Urinary bladder (tissue), 4 donors: ENCODE measurements around the gene MPO. TPM values are rescaled to one million over a fixed set of nuclear protein-coding genes. Genes with fewer than 3 reads are reported as not detected.

Experiments used
- DNase-seq: peaks from one replicate; pipeline ENCODE4 v3.0.0-alpha.2; 2015; ENCODE audit errors: extremely low spot score
- H3K27ac ChIP-seq: one replicate; pipeline ENCODE4 v1.5.1; 2013; ENCODE audit warnings: low read depth, mild to moderate bottlenecking, moderate library complexity
- H3K36me3 ChIP-seq: one replicate; pipeline ENCODE4 v1.6.1; 2013; ENCODE audit warnings: mild to moderate bottlenecking, moderate library complexity; ENCODE audit not compliant: insufficient read depth
- H3K4me1 ChIP-seq: one replicate; pipeline ENCODE4 v1.6.1; 2013; ENCODE audit warnings: mild to moderate bottlenecking, moderate library complexity; ENCODE audit not compliant: insufficient read depth
- H3K4me3 ChIP-seq: one replicate; pipeline ENCODE4 v1.5.1; 2013; ENCODE audit warnings: low read depth, low read length
- WGBS: extraction: QIAGEN DNeasy Blood & Tissue Kit; methylation state at CpG from one replicate; pipeline ENCODE4 v1.1.7; 2013; 5-methylcytosine and 5-hydroxymethylcytosine counted together
- polyA plus RNA-seq: library from polyadenylated mRNA; stranded (reverse); fragments of 200-250 nt; gene quantifications from one replicate; pipeline ENCODE4 v1.2.3, GENCODE V29; 2013
- total RNA-seq: library from RNA; depleted of rRNA; stranded (reverse); fragments of >200 nt; gene quantifications from one replicate; pipeline ENCODE4 v1.2.3, GENCODE V29; 2014
- donor health status: healthy with polysubstance abuse.
- donor health status: healthy.

MPO gene
- total and polyA plus RNA-seq, 2 donors, result 0.30 to 1.0 TPM

- 50% methylated on average over 10 of the region's 10 CpGs for WGBS
- Histone ChIP-seq H3K4me1 (no peaks in the 10 kb centered on the region), H3K4me3 (no peak overlapping the region), H3K27ac (no peak overlapping the region), H3K36me3 (no peaks in the 10 kb centered on the region)
- DNase-seq, result no peak
These were observed 35.2 kb downstream of the MPO start for GRCh38 chr17:58245428-58246103.

DNA sequence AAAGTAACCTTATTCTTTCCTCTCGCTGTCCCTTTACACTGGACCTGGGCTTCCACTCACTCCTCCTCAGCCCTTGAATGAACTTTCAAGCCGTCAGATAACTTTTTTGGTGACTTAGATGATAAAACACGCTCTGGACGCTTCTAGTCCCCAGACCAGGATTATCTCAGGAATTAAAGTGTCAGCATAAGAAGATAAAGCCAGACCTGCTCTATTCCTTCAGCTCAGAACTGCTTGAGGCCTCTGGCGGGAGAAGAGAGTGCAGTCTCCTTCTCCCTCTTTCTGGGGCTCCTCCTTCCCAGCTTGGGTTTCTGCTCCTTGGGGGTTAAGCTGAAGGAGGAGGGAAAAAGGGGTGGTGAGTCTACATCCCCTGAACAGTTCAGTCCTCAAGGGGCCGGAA lies 35.8 kb downstream of the MPO start:
- Histone ChIP-seq H3K4me3 (no peak overlapping the region), H3K4me1 (no peaks in the 10 kb centered on the region), H3K36me3 (no peaks in the 10 kb centered on the region), H3K27ac (no peak overlapping the region)
- DNase-seq, result no peak
- WGBS, result 36% methylated on average over 6 of the region's 6 CpGs

DNA sequence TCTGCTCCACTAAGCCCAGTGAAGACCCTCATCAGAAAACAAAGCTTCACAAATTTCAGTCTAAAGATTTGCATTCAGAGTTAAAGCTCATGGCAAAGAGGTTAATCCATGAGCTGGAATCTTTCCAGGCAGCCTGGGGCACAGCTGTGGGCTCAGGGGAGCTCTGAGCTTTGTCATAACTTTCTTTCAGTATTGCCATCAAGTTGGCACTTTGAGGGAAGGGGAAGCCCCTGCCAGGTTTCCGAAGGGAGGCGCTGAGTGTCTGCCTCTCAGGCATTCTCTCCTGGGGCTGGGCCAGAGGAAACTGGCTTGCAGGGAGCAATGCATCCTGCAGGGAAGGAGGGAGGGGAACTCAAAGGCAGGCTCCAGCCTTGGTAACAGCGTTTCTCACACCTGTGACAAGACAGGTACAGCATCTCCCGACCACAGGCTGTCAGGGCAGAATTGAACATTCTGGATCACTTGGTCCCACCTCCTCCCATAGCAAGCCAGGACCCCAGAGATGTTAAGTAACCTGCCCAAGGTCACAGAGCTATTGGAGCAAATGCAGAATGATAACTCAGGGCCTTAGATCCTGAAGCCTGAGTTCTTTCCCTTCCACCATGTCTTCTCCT lies 38.5 kb downstream of the MPO start:
- no peak for DNase-seq
- no peak overlapping the region for H3K4me3 ChIP-seq
- H3K36me3 ChIP-seq, result no peaks in the 10 kb centered on the region
- WGBS, result 4% methylated on average over 4 of the region's 4 CpGs
- H3K4me1 ChIP-seq, result no peaks in the 10 kb centered on the region
- H3K27ac ChIP-seq, result no peak overlapping the region

GRCh38 chr17:58239987-58240386 lies 40.7 kb downstream of the MPO start:
- no peak for DNase-seq
- no peaks in the 10 kb centered on the region for H3K36me3 ChIP-seq
- no peak overlapping the region for H3K4me3 ChIP-seq
- 70% methylated on average over 1 of the region's 1 CpG for WGBS
- no peaks in the 10 kb centered on the region for H3K4me1 ChIP-seq
- H3K27ac ChIP-seq, result no peak overlapping the region

DNA sequence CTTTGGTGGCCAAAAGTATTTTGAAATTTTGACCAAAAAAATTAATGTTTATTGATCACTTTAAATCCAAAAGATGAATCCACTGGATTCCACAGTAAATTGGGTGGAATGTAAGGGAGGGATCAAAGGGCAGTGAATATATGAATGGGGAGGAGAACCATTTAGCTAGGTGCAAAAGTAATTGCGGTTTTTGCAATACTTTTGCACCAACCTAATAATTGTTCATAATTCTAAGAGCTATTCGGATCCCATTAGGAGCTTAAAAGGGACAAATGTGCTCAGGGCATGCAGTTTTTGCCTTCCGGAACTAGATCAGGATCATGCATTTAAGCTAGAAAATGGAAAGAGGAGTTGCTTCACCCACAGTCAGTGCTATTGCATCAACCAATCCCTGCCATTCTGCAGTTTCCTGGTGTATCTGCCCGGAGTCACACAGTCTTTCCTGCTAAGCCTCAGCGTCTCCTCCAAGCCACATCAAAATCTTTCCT lies 42.5 kb downstream of the MPO start, which contains the start of gene LPO:
Gene LPO, plus strand, starts transcription at position 438 of the 488 bp plus-strand sequence. CDS start 4,396 bp downstream, outside the sequence.
- DNase-seq, result no peak
- no peaks in the 10 kb centered on the region for H3K4me1 ChIP-seq
- H3K4me3 ChIP-seq, result no peak within 1 kb of the TSS
- H3K36me3 ChIP-seq, result no peaks in the 10 kb centered on the region
- 65% methylated on average over 5 of the region's 5 CpGs for WGBS
- H3K27ac ChIP-seq, result no peak within 1 kb of the TSS

- no peak overlapping the region for H3K27ac ChIP-seq
- no peak overlapping the region for H3K4me3 ChIP-seq
- no peaks in the 10 kb centered on the region for H3K36me3 ChIP-seq
- no peak for DNase-seq
- 66% methylated on average over 2 of the region's 2 CpGs for WGBS
- H3K4me1 ChIP-seq, result no peaks in the 10 kb centered on the region
These were observed 44.3 kb downstream of the MPO start for GRCh38 chr17:58236394-58236793.

DNA sequence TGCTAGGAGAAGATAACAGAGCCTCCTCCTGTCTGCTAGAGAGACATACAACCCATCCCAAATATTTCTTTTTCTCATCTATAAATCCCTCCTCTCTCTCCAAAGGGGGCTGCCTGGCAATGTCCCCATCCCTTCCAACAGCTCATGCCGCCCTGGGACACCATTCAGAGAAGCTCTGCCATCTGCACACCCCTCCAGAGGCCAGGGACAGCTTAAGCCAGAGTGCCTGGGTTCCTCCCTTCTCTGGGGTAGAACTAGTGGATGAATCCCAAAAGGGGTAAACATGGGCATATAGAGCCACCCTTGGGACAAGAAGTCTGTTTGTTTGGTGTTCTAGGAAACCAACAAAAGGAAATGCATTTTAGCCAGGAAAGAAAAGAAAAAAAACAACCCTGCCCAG lies 44.9 kb downstream of the MPO start:
- Histone ChIP-seq H3K4me3 (no peak overlapping the region), H3K36me3 (no peaks in the 10 kb centered on the region), H3K4me1 (no peaks in the 10 kb centered on the region), H3K27ac (no peak overlapping the region)
- DNase-seq, result no peak
- WGBS, result 70% methylated on average over 1 of the region's 1 CpG

DNA sequence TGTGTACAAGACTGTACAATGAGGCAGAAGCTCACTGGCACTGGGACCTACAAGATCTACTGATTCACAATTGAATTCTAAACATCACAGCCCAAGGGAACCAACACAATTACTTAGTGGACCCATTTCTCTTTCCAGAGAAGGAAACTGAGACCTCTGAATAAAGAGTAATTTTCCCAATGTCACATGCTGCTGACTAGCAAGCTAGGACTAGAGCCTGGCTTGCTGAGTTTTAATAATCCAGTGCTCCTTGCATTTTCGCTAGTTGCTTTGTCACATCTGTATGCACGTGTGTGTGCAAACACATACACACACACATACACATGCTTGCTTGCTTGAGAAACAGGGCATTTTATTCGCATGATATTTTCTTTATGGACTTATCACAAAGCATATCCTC lies 46.2 kb downstream of the MPO start:
- no peaks in the 10 kb centered on the region for H3K4me1 ChIP-seq
- WGBS, result 74% methylated on average over 3 of the region's 3 CpGs
- no peak overlapping the region for H3K4me3 ChIP-seq
- no peak for DNase-seq
- no peak overlapping the region for H3K27ac ChIP-seq
- no peaks in the 10 kb centered on the region for H3K36me3 ChIP-seq

- no peak overlapping the region for H3K27ac ChIP-seq
- DNase-seq, result no peak
- H3K4me1 ChIP-seq, result no peaks in the 10 kb centered on the region
- 72% methylated on average over 3 of the region's 3 CpGs for WGBS
- H3K4me3 ChIP-seq, result no peak overlapping the region
- no peaks in the 10 kb centered on the region for H3K36me3 ChIP-seq
These were observed 47.2 kb downstream of the MPO start for GRCh38 chr17:58233543-58233942.

DNA sequence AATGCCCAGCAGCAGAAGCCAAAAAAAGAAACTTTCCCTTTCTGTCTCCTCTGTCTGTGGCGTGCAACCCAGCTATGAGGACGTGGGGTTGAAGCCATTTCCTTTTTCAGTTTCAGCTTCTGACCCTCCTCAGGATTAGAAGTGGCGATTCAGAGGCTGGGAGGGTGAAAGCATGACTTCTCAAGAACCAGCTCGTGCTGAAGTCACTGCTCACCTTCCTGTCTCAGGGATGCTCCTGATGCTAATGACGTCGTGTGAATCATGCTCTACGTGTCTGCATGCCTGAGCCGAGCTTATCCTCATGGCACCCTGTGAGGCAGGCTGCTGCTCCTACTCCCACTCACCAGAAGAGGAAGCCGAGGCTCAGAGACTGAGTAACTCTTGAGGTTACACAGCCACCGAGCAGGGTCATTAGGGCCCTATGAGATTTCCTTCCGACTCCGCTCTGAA lies 48.0 kb downstream of the MPO start:
- H3K36me3 ChIP-seq, result no peaks in the 10 kb centered on the region
- WGBS, result 48% methylated on average over 12 of the region's 12 CpGs
- H3K4me1 ChIP-seq, result no peaks in the 10 kb centered on the region
- H3K4me3 ChIP-seq, result no peak overlapping the region
- no peak for DNase-seq
- no peak overlapping the region for H3K27ac ChIP-seq

DNA sequence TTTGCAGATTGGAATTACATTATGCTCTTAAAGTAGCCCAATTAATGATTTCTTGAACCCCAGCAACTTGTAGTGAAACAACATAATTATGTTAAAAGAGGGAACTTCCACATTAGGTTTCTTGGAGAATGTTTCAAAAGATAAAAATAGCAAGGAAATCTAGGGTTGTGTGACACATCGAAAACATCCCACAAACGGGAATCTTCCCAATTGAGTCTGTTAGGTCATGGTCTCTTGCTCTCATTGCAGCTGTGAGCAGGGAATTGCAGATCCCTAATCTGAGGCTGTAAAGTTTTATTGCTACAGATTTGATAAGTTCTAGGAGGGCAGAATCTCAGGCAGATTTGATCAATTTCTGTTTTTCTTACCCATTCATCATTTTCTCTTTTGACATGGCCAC lies 49.1 kb downstream of the MPO start:
- no peak for DNase-seq
- H3K4me3 ChIP-seq, result no peak overlapping the region
- no peak overlapping the region for H3K27ac ChIP-seq
- H3K4me1 ChIP-seq, result no peaks in the 10 kb centered on the region
- H3K36me3 ChIP-seq, result no peaks in the 10 kb centered on the region
- 22% methylated on average over 2 of the region's 2 CpGs for WGBS

DNA sequence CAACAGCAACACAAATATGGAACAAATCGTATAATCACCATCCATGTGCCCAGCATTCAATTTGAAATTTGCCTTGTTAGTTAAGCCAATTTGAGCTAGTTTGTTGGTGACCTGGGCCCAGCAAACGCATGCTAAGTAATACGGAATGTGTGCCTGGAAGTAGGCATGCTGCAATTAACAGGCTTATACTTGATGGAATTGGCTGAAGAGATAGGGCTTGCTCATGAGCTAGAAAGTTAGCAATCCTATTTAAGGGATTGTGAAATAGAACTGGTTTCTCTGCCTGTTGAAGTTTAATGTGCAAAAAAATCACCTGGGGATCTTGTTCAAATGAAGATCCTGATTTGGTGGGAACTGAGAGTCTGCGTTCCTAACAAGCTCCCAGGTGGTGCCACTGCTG lies 50.9 kb downstream of the MPO start:
- Histone ChIP-seq H3K4me3 (no peak overlapping the region), H3K27ac (no peak overlapping the region), H3K36me3 (no peaks in the 10 kb centered on the region), H3K4me1 (no peaks in the 10 kb centered on the region)
- no peak for DNase-seq
- WGBS, result 86% methylated on average over 4 of the region's 4 CpGs

- no peak for DNase-seq
- WGBS, result 39% methylated on average over 1 of the region's 1 CpG
- no peaks in the 10 kb centered on the region for H3K36me3 ChIP-seq
- H3K4me3 ChIP-seq, result no peak overlapping the region
- no peak overlapping the region for H3K27ac ChIP-seq
- no peaks in the 10 kb centered on the region for H3K4me1 ChIP-seq
These were observed 51.4 kb downstream of the MPO start for GRCh38 chr17:58229384-58229783.

GRCh38 chr17:58228679-58229078 lies 52.1 kb downstream of the MPO start:
- WGBS, result 36% methylated on average over 3 of the region's 3 CpGs
- Histone ChIP-seq H3K36me3 (no peaks in the 10 kb centered on the region), H3K4me1 (no peaks in the 10 kb centered on the region), H3K4me3 (no peak overlapping the region), H3K27ac (no peak overlapping the region)
- no peak for DNase-seq
